GM13977 (cell line): ENCODE measurements around the gene FARS2.

Source experiments
- DNase-seq: peaks from one replicate; pipeline ENCODE4 v3.0.0; 2012; ENCODE audit warnings: low spot score
- in situ Hi-C: fragments of 300-500 bp; cut with MboI; formaldehyde crosslinking; loops from one replicate; pipeline ENCODE4 v1.12.0; 2022; ENCODE audit warnings: low sequenced_read_pairs, low pct_unique_long_range_greater_than_20kb, mixed read lengths, inconsistent platforms; ENCODE audit not compliant: unreplicated experiment
- TF ChIP-seq, protein P1 (sequence below): IDR thresholded peaks from 2 replicates; pipeline ENCODE4 v1.5.1; 2012; ENCODE audit warnings: mild to moderate bottlenecking, control low read depth; ENCODE audit not compliant: insufficient read depth; ENCODE audit errors: extremely low read depth, missing control alignments

The FARS2 gene

DNA sequence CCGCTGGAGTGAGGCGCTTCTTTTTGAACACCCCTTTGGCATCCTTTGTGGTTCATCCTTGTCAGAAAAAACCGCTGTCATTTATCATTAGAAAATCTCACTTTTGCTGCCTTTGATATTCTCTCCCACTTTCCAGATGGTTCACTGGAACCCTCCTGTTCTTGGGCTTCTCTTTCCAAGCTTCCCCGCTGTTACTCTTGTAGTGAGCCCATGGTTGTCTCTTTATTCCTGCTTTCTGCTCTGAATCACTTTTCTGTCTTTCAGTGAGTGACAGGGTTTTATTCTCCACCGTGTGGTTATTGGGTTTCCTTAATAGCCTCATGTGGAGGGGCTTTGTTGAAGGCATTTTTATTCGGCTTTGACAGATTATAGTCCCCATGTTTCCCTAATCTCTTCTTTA lies 117.0 kb downstream of the FARS2 start:
- in situ Hi-C loops = no loop called here
- no peak for DNase-seq
- TF ChIP-seq, protein P1, sequence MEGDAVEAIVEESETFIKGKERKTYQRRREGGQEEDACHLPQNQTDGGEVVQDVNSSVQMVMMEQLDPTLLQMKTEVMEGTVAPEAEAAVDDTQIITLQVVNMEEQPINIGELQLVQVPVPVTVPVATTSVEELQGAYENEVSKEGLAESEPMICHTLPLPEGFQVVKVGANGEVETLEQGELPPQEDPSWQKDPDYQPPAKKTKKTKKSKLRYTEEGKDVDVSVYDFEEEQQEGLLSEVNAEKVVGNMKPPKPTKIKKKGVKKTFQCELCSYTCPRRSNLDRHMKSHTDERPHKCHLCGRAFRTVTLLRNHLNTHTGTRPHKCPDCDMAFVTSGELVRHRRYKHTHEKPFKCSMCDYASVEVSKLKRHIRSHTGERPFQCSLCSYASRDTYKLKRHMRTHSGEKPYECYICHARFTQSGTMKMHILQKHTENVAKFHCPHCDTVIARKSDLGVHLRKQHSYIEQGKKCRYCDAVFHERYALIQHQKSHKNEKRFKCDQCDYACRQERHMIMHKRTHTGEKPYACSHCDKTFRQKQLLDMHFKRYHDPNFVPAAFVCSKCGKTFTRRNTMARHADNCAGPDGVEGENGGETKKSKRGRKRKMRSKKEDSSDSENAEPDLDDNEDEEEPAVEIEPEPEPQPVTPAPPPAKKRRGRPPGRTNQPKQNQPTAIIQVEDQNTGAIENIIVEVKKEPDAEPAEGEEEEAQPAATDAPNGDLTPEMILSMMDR = no peak

DNA sequence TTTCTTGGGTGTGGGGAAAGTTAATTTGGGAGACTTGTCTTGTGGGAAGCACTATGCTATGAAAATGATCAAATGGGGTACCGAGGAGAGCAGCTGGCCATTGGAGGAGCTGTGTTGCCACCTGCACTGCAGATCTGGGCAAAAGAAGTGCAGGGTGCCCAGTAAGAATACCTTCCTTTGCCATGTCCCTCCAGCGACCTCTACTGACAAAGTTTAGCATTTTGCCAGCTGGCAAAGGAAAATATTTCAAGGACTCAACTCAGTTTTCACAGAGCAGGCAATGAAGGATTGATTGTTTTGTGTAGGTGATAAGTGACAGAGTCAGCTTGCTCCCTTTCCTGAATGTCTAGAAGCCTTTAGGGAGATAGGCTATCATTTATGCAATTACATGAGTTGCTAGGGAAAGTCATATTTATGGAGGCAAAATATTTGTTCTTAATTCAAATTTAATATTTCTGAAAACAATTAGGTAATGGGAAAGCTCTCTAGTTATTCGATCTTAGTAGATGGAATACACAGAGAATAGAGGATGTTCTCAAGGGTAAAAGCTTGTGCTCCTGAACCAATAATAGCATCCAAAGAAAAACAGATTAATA lies 118.4 kb downstream of the FARS2 start:
- DNase-seq = peak; percentile 39
- in situ Hi-C loops = no loop called here
- TF ChIP-seq, protein P1 = peak; percentile 78

DNA sequence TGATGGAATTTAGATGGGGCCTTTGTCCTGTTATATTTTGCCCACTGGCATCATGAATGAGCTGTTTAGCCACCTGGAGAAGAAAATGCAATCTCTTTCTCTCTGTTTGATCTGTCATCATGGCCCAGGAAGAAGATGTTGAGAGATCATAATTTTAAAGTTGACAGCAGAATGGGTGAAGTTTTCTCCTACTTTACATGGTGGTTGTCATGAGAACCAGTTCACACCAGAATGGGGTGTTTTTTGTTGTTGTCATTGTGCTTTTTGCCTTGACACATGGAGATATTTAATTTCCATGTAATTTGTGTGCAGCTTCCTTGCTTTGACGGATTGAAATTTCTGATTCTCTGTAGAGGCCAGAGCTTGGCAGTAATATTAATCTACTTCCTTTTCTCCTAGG lies 122.5 kb downstream of the FARS2 start:
- in situ Hi-C loops = no loop called here
- TF ChIP-seq, protein P1 = no peak
- no peak for DNase-seq

DNA sequence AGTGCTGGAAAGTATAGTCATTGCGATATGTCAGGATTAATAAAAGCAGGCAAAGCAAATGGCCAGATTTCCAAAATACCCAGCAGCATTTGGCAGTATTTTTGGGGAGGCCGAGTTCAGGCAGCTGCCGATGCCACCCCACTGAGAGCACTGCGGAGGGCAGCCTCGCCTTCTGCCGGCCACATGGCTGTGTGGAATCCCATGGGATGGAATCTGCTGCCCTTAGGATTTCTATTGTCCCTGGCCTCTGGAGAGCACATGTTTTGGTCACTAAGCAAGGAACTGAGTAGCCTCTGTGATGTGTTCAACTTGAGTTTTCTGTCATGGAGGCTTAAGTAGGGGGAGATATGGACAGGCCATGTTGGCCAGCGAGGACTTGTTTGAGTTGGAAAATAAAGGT lies 123.0 kb downstream of the FARS2 start:
- TF ChIP-seq, protein P1 = no peak
- no peak for DNase-seq
- in situ Hi-C loops = no loop called here

DNA sequence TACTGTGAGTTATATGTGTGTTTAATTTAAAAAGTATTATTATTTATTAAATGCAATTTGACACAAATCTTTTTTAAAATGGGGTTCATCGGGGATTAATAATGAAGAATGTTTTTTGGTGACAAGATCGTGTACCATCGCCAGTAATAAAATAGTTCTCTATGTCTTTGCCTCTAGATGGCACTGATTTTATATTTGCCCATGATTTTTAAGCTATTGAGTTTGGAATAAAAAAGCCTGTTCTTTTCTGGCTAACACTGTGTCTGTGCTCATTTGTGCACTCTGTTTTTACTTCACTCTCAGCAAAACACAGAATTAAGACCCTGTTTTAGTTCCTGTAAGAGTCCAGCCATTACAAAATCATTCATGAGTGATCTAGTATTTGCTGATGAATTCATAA lies 127.0 kb downstream of the FARS2 start:
- TF ChIP-seq, protein P1 = no peak
- in situ Hi-C loops = no loop called here
- no peak for DNase-seq

GRCh38 chr6:5389086-5389745 lies 127.9 kb downstream of the FARS2 start:
- TF ChIP-seq, protein P1 = no peak
- in situ Hi-C loops = no loop called here
- DNase-seq = no peak
